ENCODE data around the gene ROR1.

- no peak for TF ChIP-seq CTCF (IDR thresholded peaks at IDR 0.05)
- no peak for TF ChIP-seq POLR2A (IDR thresholded peaks at IDR 0.05)
Observed at GRCh38 chr1:63817152-63817667, 43.4 kb downstream of the ROR1 start.
